Muscle of arm (tissue), 12 donors: Measurements from ENCODE around the gene KBTBD6. TPM values are rescaled to one million over a fixed set of nuclear protein-coding genes. Genes with fewer than 3 reads are reported as not detected.
"Not testable (repeated sequence)": the region's sequence is repeated elsewhere in the genome, so short reads cannot be mapped to it uniquely, and the experiment has no call there.

ENCODE experiments used
- DNase-seq: peaks from one replicate; pipeline ENCODE4 v3.0.0-alpha.2; 2013
- polyA plus RNA-seq, 12 donors: library from polyadenylated mRNA; unstranded; fragments of 120-200 nt; gene quantifications; one replicate each; pipeline ENCODE4 v1.2.1, GENCODE V29; 2013; ENCODE audit not compliant: insufficient read length in 12 of 12

Gene KBTBD6
- polyA plus RNA-seq, 12 donors = 8.5 to 14.4 (median 11.2) TPM; not detected in 1

GRCh38 chr13:41139296-41139966 is 6.8 kb upstream of the KBTBD6 start:
- no peak for DNase-seq

- no peak for DNase-seq
Measured at GRCh38 chr13:41137951-41138350, 5.3 kb upstream of the KBTBD6 start.

GRCh38 chr13:41137241-41137640 is 4.6 kb upstream of the KBTBD6 start:
- DNase-seq = no peak

GRCh38 chr13:41136396-41137031 is 3.9 kb upstream of the KBTBD6 start:
- DNase-seq = no peak

GRCh38 chr13:41133951-41134350 is 1.3 kb upstream of the KBTBD6 start:
- DNase-seq = no peak

GRCh38 chr13:41131660-41132511 is 716 bp downstream of the KBTBD6 start:
- DNase-seq = not testable (repeated sequence)

GRCh38 chr13:41131189-41131588 is 1.4 kb downstream of the KBTBD6 start:
- not testable (repeated sequence) for DNase-seq

GRCh38 chr13:41130356-41130755 is 2.2 kb downstream of the KBTBD6 start:
- no peak for DNase-seq

GRCh38 chr13:41127701-41128100 is 4.9 kb downstream of the KBTBD6 start:
- DNase-seq = no peak

- DNase-seq = no peak
Measured at GRCh38 chr13:41122838-41123237, 9.8 kb downstream of the KBTBD6 start.

- no peak for DNase-seq
Measured at GRCh38 chr13:41117869-41118268, 14.7 kb downstream of the KBTBD6 start.

GRCh38 chr13:41111454-41111853 is 21.1 kb downstream of the KBTBD6 start:
- DNase-seq = no peak

- DNase-seq = no peak
Measured at GRCh38 chr13:41107584-41108014, 25.0 kb downstream of the KBTBD6 start.

- no peak for DNase-seq
Measured at GRCh38 chr13:41107104-41107571, 25.5 kb downstream of the KBTBD6 start.

- DNase-seq = no peak
Measured at GRCh38 chr13:41099986-41100385, 32.6 kb downstream of the KBTBD6 start.

GRCh38 chr13:41098761-41099160 is 33.8 kb downstream of the KBTBD6 start:
- no peak for DNase-seq

- DNase-seq = not testable (repeated sequence)
Measured at GRCh38 chr13:41095681-41096080, 36.9 kb downstream of the KBTBD6 start.

- DNase-seq = no peak
Measured at GRCh38 chr13:41085961-41086585, 46.5 kb downstream of the KBTBD6 start.

GRCh38 chr13:41079725-41080124 is 52.9 kb downstream of the KBTBD6 start:
- DNase-seq = no peak
